Kidney (tissue), 14 donors: Measurements from ENCODE around the gene HBS1L. TPM values are rescaled to one million over a fixed set of nuclear protein-coding genes. Genes with fewer than 3 reads are reported as not detected.

Experiments used
- DNase-seq, 5 donors: peaks; one replicate each; pipeline ENCODE4 v3.0.0-alpha.2; 2013 to 2020
- FAIRE-seq: peaks from 2 replicates; lab custom pipeline; 2012; peaks lifted over from hg19 to GRCh38; lab: Jason Lieb, UNC
- H3K27ac ChIP-seq, 2 donors: one replicate each; pipeline ENCODE4 v1.7.0; 2013; ENCODE audit warnings: low read depth in 2 of 2, low read length in 2 of 2, inconsistent platforms in 1 of 2
- H3K27me3 ChIP-seq: one replicate; pipeline ENCODE4 v1.7.1; 2013; ENCODE audit warnings: low read length, inconsistent platforms; ENCODE audit not compliant: control insufficient read depth, insufficient read depth
- H3K36me3 ChIP-seq, 3 donors: one replicate each; pipeline versions ENCODE4 v1.7.0 to v1.7.1; 2013; ENCODE audit warnings: low read length in 3 of 3, control low read depth in 1 of 3, inconsistent platforms in 1 of 3; ENCODE audit not compliant: insufficient read depth in 3 of 3, control insufficient read depth in 2 of 3
- H3K4me1 ChIP-seq, 3 donors: one replicate each; pipeline versions ENCODE4 v1.7.0 to v1.7.1; 2013; ENCODE audit warnings: low read length in 3 of 3, inconsistent platforms in 1 of 3, low read depth in 1 of 3; ENCODE audit not compliant: control insufficient read depth in 2 of 3, insufficient read depth in 2 of 3
- H3K4me3 ChIP-seq, 3 donors: one replicate each; pipeline versions ENCODE4 v1.7.0 to v1.8.1; 2013; ENCODE audit warnings: low read length in 3 of 3, control low read depth in 1 of 3, inconsistent platforms in 1 of 3
- H3K9ac ChIP-seq, 3 donors: one replicate each; pipeline versions ENCODE4 v1.7.0 to v1.7.1; 2013; ENCODE audit warnings: low read length in 3 of 3, control low read depth in 1 of 3, inconsistent platforms in 1 of 3
- H3K9me3 ChIP-seq, 3 donors: one replicate each; pipeline versions ENCODE4 v1.7.0 to v1.7.1; 2013; ENCODE audit warnings: low read length in 3 of 3, control low read depth in 1 of 3, inconsistent platforms in 1 of 3; ENCODE audit not compliant: control insufficient read depth in 2 of 3, insufficient read depth in 1 of 3
- CTCF ChIP-seq: IDR thresholded peaks from 3 replicates; pipeline ENCODE4 v1.5.1; 2012; ENCODE audit warnings: mild to moderate bottlenecking, moderate library complexity, borderline replicate concordance; ENCODE audit not compliant: insufficient read depth; ENCODE audit errors: extremely low read depth
- intact Hi-C: fragments of 100-400 bp; cut with DNase I; formaldehyde crosslinking; loops from one replicate; pipeline ENCODE4 v1.11.1; 2022
- polyA plus RNA-seq: library from polyadenylated mRNA; stranded (reverse); fragments of 350-450 nt; fragmentation: Illumina TruSeq; extraction: RNeasy Lipid Tissue Mini Kit (QIAGEN cat#74804); gene quantifications from one replicate; pipeline ENCODE4 v1.2.3, GENCODE V29; 2014; ENCODE audit warnings: low read depth, low replicate concordance; ENCODE audit not compliant: insufficient read depth
- total RNA-seq: library from RNA; stranded (reverse); fragmentation: NEBNext Ultra II Directional; extraction: Animal tissue kit (Norgen Biotek cat#: 25700); gene quantifications from one replicate; pipeline ENCODE4 v1.2.1, GENCODE V29; 2021
- donor health status: control.
- donor health status: control.
- donor health status: control.
- donor health status: control.
- donor health status: control.
- donor health status: DM: yes; HTN: yes; CAD: no.
- donor health status: Normal renal cell carcinoma (clear cell type).

HBS1L gene
- total and polyA plus RNA-seq, 2 donors from 2014 or later, result 21.0 to 59.1 TPM

- no peak overlapping the region for H3K9ac ChIP-seq
- H3K36me3 ChIP-seq, result peaks cover 0 to 28% (median 3%) of the 10 kb centered on the region in 3 donors
- intact Hi-C loops, result no loop called here
- no peak overlapping the region for H3K4me3 ChIP-seq
- FAIRE-seq, result no peak
- no peak overlapping the region for H3K27ac ChIP-seq
- no peak for TF ChIP-seq CTCF
- no peak for DNase-seq
- no peaks in the 10 kb centered on the region for H3K27me3 ChIP-seq
- H3K9me3 ChIP-seq, result no peaks in the 10 kb centered on the region
- H3K4me1 ChIP-seq, result no peaks in the 10 kb centered on the region
Observed at GRCh38 chr6:134928151-134928900, 126.3 kb downstream of the HBS1L start.

DNA sequence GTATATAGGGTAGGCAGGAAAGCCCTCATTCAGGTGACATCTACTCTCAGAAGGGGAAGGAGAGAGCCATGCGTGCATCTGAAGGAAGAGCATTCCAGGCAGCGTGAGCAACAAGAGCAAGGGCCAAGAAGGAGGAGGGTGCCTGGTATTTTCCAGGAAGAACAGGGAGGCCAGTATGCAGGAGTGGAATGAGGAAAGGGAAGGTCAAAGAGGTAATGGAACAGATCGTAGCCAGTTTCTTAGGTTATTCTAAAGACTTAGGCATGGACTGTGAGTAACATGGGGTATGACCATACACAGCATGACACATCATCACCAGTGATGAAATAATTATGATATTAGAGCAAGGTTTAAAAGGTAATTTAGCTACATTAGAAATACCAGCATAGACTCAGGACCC, 128.8 kb downstream of the HBS1L start:
- H3K27me3 ChIP-seq, result no peaks in the 10 kb centered on the region
- no peak for DNase-seq
- H3K36me3 ChIP-seq, result peaks cover 0 to 24% (median 3%) of the 10 kb centered on the region in 3 donors
- H3K27ac ChIP-seq, result no peak overlapping the region
- no peaks in the 10 kb centered on the region for H3K9me3 ChIP-seq
- no peak for FAIRE-seq
- TF ChIP-seq CTCF, result no peak
- intact Hi-C loops, result no loop called here
- no peaks in the 10 kb centered on the region for H3K4me1 ChIP-seq
- H3K4me3 ChIP-seq, result no peak overlapping the region
- H3K9ac ChIP-seq, result no peak overlapping the region

GRCh38 chr6:134921721-134922261, 132.8 kb downstream of the HBS1L start:
- Histone ChIP-seq H3K27me3 (no peaks in the 10 kb centered on the region), H3K4me1 (no peaks in the 10 kb centered on the region), H3K9ac (no peak overlapping the region), H3K9me3 (no peaks in the 10 kb centered on the region), H3K4me3 (no peak overlapping the region), H3K36me3 (peaks cover 0 to 20% (median 2%) of the 10 kb centered on the region in 3 donors), H3K27ac (no peak overlapping the region)
- intact Hi-C loops, result no loop called here
- FAIRE-seq (no peak), DNase-seq (peak in 1 of 5 donors; percentile 13)
- TF ChIP-seq CTCF, result no peak
